HG03575 (cell line): ENCODE data around the gene OR2T10.
A peak's percentile ranks its signal among the peaks of the same experiment; 100 is the strongest.
"Not testable (repeated sequence)": the region's sequence is repeated elsewhere in the genome, so short reads cannot be mapped to it uniquely, and the experiment has no call there.

Experiments used
- ATAC-seq: cut with Tn5 transposase; IDR thresholded peaks from one replicate; pipeline ENCODE4 v1.9.1; 2021; ENCODE audit not compliant: unreplicated experiment, insufficient number of reproducible peaks, low FRiP score; ENCODE audit errors: extremely low read depth

Gene OR2T10, protein sequence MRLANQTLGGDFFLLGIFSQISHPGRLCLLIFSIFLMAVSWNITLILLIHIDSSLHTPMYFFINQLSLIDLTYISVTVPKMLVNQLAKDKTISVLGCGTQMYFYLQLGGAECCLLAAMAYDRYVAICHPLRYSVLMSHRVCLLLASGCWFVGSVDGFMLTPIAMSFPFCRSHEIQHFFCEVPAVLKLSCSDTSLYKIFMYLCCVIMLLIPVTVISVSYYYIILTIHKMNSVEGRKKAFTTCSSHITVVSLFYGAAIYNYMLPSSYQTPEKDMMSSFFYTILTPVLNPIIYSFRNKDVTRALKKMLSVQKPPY

DNA sequence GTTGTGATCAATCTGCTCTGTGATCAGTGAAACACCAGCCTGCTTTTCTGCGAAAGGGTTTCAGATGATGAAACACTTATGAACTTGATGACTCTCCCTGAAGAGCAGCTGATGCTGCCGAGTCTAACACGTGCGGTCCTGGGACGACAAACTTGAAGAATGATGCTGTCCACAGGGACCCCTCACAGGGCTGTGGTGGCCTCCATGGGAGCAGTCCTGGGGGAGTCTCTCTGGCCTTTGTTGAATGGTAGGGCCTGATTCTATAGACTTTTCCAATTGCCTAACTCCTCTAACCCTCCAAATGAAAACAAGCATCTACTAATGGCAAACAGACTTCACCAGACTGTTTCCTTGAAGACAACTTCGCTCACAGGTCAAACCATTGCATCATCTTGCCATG lies at the start of gene OR2T10:
Gene OR2T10, minus strand, starts transcription at position 112 of the 400 bp plus-strand sequence. CDS start 3,932 bp downstream, outside the sequence.
- no peak for ATAC-seq

DNA sequence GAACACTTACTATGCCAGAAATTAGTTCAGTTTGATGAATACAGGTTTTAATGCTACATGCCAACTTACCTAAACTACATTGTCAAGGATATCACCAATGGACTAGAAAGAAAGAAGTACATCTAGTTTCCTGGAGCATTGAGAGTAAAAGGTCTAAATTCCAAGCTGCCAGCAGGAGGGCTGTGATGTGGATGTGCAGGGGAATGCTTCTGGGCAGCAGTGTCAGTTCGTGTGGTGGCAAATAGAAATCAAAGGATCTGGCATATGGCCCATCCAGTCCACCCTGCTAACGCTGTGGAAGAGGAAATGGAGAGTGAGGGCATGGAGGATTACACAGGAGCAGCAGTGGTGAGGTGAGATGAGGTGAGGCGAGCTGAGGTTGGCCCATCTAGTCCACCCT lies 47.7 kb upstream of the OR2T10 start, which contains the start of gene OR2T35:
Gene OR2T35, minus strand, starts transcription at position 101 of the 400 bp plus-strand sequence. CDS start 6,020 bp downstream, outside the sequence.
- not testable (repeated sequence) for ATAC-seq

DNA sequence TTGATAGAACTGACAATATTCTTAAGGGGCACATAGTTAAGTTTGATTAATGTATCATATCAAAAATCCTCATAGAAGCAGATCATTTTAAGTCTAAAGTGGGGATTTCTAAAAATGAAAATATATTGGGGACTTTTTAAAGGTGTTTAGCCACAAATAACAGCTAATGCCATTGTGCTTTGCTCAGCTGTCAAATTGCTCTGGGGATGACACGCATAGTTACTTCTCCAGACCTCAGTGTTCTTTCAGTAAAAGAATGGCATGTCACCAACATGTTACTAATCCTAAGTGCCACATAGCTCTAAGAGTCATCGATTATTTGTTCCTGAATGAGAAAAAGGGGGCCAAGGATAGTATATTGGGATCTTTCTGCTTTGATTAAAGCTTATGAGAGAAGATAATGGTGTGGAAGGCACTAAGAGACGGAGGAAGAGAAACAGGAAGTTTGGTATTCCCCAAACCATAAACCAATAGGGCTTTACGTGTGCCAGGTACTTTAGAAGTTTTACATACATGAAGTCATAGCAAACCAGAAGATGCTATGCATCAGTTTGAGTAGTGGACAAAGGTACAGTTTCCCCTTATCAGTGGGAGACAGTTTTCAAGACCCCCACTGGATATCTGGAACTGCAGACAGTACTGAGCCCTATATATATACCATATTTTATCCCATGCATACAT lies 45.6 kb upstream of the OR2T10 start:
- peak; percentile 66 for ATAC-seq

DNA sequence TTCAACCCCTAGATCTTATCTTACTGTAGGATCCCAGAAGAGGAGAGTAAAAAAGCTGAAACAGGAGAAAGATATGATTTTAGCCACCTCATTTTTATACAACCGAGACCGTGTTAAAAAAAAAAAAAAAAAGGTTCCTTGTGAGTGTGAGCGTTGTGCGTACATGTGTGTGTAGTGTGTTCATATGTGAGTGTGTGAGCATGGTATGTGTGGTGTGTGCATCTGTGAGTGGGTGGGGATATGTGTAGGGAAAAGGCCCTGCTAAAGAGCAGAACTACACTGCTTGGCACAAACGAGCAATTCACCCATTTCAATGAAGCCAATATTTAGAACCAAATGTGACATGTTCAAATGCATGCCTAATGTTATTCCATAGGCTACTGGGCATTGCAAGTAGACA lies 44.1 kb upstream of the OR2T10 start:
- ATAC-seq: not testable (repeated sequence)

DNA sequence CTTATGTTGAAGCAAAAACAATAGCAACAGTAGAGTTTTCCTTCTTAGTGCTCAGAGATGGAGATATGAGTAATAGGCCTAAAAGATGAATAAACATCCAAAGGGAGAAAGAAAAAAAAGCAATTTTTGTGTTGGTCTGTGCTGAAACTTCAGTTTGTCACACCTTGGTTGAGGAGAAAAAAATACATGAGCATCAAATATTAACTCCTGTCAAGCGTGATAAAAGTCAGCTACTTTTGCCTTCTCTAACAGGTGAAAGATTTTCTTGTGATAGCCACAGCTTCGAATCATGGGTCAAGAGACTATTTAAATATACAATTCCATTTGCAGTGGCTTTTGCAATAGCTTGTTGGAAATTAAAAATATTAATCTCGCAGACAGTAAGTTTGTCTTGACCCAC lies 43.4 kb upstream of the OR2T10 start:
- ATAC-seq: not testable (repeated sequence)

DNA sequence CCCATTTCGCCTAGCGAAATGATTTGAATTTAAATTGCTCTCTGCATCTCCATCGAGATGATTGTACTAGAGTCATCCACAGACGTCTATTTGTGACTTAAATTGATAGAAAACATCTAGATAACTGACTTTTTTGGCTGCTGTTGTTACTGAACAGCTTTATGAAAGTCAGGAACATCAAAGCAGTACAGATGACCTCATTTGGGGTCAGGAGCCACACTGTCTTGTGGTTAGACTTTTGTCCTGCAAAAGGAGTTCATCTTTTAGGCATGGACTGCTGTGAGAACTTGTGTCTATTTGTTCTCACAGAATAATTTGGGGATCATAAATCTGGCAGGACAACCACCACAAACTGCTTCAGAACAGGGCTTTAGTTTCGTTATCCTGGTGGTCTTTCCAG lies 42.2 kb upstream of the OR2T10 start:
- ATAC-seq: not testable (repeated sequence)

DNA sequence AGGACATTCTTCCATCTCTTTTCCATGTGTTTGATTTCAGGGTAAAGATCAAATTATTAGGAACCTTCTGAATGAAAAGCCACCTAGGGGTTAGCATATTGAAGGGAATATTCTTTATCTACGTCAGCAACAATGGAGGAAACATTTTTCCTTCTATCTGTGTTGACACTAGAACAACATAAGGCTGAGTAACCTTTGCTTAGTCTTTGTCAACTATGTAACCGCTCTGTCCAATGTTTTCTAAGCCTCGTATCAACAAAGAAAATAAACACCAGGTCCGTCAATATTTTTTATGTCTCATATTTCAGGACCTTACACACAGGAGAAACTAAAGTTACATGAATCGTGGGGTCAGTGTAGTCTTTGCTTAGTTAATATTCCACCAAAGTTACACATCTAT lies 39.1 kb upstream of the OR2T10 start:
- ATAC-seq: not testable (repeated sequence)

DNA sequence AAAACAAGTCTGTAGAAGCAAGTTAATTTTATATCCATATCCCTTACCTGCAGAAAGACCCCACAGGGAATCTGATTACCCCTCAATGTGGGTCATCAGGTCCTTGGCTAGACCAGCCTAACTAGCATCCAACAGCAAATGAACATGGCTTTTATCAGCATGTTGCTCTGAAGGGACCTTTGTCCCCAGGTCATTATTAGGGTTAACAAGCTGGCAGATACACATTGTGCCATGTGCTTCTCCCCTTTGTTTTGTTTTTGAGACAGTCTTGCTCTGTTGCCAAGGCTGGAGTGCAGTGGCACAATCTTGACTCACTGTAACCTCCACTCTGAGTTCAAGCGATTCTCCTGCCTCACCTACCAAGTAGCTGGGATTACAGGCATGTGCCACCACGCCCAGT lies 37.5 kb upstream of the OR2T10 start, which contains the start of gene OR2T11:
Gene OR2T11, minus strand, starts transcription at position 101 of the 400 bp plus-strand sequence. CDS start 7,963 bp downstream, outside the sequence.
- ATAC-seq: not testable (repeated sequence)

DNA sequence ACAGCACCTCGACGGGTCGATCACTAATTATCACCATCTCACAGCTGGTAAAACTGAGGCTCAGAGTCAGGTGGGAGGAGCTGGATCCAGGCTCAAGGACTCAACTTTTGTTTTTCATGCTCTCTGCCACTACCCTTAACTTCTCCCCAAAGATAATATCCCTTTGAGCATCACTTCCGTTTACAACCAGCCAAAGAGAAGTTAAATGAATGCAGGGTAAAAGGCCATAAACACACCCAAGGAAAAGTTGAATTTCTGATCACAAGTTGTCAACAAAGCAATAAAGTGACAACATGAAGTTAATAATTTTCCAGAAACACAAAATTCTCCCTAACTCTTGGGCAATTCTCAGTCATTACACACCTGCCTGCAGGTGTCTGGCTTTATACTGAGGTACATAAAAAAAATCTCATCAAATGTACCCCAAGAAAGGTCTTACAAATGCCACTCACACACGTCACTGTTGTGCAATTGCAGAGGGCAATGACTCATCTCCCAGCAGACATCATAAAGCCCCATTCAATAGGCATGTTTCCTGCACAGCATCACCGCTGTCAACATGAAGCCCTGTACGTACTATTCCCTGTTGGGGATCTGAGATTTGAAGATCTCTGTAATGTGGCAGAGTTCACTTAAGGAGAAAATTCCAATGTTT lies 34.0 kb upstream of the OR2T10 start:
- no peak for ATAC-seq

DNA sequence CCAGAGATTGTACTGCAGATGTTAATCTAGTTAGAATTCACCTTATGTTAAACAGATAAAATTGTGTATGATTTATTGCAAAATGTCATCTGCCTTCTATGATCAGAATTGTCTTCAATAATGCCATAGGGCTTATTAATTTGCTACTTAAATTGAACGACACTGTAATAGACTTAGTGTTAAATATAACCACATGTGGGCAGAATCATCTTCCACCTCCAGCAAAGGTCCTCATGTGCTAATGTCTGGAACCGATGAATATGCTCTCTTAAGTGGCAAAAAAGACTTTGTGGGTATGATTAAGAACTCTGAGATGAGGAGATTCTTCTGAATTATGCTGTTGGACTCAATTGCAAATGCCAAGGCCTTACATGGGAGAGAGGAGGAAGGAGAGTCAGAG lies 33.1 kb upstream of the OR2T10 start:
- ATAC-seq: no peak

DNA sequence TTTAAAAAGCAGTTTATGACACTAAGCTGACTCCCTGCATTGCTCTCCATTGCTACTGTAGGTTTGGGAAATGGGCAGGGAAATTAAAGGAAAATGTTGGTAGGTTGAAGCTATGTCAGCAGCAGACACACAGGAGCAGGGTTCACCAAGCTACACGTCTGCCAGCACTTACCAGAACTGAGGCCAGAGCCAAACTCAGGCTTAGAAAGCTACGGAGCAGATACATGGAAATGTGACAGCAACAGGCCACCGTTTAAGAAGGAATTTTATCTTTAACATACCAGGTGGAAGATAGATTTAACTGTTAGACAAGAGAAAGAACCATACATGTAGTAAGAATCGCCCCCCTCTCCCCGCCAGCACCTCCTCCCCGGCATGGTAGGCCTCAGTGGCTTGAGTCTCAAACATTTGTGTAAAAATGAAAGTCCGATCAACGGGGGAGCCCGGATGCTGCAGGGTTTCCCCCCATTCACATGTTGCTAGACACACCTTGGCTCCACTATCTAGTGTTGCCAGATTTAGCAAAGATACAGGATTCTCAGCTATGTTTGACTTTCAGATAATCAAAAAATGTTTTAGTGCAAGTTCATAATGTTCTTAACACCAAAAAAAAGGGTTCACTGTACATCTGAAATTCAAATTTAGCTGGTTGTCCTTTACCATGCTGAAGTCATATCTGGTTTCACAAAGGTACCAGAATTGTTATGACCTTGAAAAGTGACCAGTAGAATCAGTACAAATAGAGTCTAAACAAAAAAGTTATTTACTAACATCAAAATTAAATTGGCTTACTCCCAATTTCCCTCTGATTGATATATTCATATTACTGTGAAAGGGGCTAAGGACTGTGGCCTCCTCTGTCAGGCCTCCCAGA lies 30.7 kb upstream of the OR2T10 start:
- ATAC-seq: peak; percentile 77

DNA sequence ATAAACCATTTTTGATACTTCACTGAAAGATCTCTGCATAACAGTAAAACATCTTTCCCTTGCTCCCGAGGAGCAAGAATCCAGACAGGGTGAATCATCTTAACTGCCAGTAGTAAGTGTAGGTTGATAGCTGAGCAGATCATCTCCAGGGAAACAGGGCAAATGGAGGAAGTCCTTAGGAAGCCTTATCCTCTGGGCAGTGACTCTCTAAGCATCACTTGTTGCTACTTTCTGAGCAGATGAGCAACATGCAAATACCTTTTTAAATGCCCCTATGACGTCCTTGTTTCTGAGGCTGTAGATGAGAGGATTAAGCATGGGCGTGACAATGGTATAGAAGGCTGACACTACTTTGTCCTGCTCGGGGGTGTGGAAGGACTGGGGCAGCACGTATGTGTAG lies 28.5 kb upstream of the OR2T10 start:
- ATAC-seq: no peak

DNA sequence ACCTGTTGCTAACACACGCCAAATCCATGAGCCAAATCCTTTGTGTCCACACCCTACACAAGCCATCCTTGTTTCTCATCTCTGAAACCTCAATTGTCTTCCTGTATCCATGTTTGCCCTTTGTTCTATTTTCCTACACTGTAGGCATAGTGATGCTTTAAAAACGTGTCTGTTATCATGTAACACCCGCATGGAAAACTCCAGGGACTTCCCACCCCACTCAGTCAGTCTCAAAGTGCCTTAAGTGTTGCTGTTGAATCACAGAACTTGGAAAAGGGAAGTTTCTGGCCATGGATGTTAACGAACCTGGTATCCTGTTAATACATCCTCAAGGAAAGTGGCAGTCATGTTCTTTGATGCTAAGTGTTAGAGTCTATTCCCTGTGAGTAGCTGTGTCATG lies 27.7 kb upstream of the OR2T10 start:
- ATAC-seq: no peak

DNA sequence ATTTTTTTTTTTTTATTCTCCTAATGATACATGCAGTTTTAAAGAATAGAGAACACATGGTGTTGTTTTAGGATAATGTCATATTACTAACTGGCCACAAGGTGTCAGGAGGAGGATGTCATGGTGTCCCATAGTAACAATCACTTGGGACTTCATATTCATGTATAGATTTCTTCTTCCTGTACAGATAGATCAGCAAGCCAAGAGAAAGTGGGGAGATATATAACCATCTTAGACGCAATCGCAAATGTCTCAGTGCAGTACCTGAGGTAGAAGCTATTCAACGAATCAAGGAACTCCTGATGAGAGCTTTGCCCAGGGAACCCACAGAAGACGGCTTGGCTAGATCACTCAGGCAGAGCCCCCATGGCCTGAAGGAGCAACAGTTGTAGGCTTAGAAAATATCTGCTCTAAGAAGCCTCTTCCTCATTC lies 25.1 kb upstream of the OR2T10 start:
- ATAC-seq: peak; percentile 83

DNA sequence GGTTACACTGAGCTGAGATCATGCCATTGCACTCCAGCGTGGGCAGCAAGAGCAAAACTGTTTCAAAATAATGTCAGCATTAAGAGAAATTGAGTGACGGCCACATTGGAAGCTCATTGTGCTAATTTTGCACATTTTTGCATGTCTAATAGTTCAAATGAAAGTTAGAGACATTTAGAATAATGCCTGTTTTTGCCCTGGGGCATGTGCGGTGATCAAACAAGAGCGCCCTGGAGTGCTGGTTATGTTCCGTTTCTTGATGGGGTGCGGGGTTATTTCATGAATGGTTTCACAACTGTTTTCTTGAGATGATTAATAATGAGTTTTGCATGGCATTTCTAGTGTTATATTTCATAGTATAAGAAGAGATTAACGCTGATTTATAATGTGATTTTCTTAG lies 24.3 kb upstream of the OR2T10 start:
- no peak for ATAC-seq

DNA sequence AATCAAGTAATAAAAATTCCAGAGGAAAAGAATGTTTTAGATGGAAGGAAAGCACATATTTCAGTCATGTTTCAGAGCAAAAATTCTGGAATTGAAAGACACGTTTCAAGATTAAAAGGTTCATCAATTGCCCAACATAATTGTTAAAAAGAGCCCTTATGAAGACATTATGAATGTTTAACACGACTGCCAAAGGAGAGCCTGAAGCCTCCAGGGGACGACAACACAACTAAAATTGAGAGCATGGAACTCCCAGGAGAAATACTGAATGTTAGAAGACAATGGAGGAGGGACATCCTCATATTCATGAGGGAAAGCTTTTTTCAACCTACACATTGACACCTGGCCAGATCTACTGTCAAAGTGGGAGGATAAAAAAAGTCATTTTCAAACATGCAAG lies 21.4 kb upstream of the OR2T10 start:
- no peak for ATAC-seq

DNA sequence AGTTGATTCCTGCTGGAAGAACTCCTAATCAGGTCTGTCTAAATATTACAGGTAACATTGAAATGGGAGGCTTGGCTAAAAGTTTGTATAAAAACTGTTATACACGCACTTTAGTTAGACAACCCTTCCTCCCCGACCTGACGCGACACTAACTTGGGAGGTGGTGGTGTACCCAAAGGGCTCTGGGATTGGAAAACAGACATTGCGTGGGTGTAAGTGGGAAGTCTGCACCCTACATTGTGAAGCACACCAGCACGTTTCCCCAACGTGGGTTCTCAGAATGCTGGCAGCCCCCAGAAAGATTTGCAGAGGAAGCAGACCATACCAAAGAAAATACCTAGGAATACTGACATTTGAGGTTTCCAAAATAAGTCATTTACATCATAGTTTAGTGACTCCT lies 20.6 kb upstream of the OR2T10 start:
- no peak for ATAC-seq

DNA sequence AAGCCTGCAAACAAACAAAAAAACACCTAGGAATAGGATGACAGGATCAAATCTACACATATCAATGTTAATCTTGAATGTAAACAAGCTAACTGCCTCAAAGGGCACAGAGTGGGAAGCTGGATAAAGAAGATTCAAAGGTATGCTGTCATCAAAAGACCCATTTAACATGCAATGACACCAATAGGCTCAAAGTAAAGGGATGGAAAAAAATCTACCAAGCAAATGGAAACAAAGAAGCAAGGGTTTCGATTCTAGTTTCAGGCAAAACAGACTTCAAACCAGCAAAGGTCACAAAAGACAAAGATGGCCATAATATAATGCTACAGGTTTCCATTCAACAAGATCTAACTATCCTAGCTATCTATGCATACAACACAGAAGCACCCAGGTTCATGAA lies 16.2 kb upstream of the OR2T10 start:
- no peak for ATAC-seq

DNA sequence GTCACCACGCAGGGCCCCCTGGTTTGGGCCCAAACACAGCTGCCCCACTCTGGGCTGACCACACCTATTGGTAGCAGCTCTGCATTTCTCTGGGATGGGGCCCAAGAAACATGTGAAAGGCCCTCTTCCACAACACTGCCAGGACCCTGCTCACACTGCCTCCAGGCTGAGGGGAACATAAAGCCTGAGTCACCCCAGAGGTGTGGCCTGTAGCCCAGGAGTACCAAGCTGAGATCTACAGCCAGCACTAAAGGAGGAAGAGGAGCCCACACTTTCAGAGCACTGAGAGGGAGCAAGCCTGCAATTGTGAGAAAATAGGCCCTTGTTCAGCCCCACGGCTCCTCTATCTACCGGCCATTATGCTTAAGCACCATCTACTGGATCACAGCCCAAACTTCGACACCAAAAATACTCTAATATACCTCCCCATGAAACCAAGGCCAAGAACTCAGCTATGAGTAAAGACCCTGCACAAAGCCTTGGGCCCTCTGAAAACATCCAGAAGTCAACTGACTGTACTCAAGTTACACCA lies 14.4 kb upstream of the OR2T10 start:
- no peak for ATAC-seq
